ENCODE results near the gene PACRG. TPM values are rescaled to one million over a fixed set of nuclear protein-coding genes. Genes with fewer than 3 reads are reported as not detected.

The PACRG gene
- total RNA-seq, 1 experiment from 2014 or later, result 0.44 TPM

DNA sequence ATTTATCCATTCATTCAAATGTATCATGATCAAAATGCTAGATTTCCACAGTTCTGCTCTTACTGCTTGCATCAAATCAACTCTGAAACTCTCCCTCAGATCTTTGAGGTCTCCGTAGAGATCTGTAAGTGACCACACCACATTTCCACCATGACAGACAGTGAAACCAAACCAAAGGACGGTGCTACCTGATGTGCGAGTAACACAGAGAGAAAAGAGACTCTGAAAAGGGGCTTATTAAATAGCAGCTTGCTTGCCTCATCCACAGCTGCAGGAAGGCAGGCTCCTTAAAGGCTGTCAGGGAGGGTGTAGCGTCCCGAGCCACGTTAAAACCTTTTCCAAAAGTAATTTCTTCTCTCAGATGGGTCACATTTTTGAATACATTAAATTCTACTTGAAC, 335.8 kb downstream of the PACRG start (continued):
- no peak for TF ChIP-seq FOXP1 (CRISPR knock-in tag; IDR thresholded peaks at IDR 0.05; ENCODE audit: borderline replicate concordance)
- TF ChIP-seq, protein P1, sequence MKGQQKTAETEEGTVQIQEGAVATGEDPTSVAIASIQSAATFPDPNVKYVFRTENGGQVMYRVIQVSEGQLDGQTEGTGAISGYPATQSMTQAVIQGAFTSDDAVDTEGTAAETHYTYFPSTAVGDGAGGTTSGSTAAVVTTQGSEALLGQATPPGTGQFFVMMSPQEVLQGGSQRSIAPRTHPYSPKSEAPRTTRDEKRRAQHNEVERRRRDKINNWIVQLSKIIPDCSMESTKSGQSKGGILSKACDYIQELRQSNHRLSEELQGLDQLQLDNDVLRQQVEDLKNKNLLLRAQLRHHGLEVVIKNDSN (CRISPR knock-in tag; IDR thresholded peaks at IDR 0.05), result no peak

DNA sequence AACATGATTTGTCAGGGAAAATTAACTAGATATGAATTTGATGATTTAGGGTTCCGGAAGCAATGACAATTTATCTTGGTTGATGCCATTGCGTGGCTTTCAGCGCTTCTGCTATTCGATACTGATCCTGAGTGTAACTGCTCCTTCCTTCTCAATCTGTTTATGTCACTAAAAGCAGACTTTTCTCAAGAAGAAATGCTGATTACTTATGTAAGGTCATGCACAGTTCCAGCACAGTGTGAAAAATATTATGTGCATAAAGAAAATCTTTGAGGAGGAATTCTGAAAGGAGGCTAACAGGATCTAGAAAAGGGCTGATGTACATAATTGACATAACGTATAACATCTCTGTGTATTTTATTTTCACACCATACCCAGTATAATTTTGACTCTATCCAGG, 336.6 kb downstream of the PACRG start:
- ATAC-seq (no peak), DNase-seq (ENCODE audit: low spot score) (no peak)
- peaks cover 8% of the 10 kb centered on the region for H3K4me1 Mint-ChIP-seq
- H3K9me3 Mint-ChIP-seq, result no peaks in the 10 kb centered on the region; the same call in 1 of the 2 replicates
- TF ChIP-seq, protein P2, sequence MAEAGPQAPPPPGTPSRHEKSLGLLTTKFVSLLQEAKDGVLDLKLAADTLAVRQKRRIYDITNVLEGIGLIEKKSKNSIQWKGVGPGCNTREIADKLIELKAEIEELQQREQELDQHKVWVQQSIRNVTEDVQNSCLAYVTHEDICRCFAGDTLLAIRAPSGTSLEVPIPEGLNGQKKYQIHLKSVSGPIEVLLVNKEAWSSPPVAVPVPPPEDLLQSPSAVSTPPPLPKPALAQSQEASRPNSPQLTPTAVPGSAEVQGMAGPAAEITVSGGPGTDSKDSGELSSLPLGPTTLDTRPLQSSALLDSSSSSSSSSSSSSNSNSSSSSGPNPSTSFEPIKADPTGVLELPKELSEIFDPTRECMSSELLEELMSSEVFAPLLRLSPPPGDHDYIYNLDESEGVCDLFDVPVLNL (CRISPR knock-in tag; IDR thresholded peaks at IDR 0.05; ENCODE audit: borderline replicate concordance, low read depth), result no peak
- TF ChIP-seq, protein P3, sequence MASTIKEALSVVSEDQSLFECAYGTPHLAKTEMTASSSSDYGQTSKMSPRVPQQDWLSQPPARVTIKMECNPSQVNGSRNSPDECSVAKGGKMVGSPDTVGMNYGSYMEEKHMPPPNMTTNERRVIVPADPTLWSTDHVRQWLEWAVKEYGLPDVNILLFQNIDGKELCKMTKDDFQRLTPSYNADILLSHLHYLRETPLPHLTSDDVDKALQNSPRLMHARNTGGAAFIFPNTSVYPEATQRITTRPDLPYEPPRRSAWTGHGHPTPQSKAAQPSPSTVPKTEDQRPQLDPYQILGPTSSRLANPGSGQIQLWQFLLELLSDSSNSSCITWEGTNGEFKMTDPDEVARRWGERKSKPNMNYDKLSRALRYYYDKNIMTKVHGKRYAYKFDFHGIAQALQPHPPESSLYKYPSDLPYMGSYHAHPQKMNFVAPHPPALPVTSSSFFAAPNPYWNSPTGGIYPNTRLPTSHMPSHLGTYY (CRISPR knock-in tag; IDR thresholded peaks at IDR 0.05), result no peak
- no peak for TF ChIP-seq ETV6 (CRISPR knock-in tag; IDR thresholded peaks at IDR 0.05)
- no peak for TF ChIP-seq MYBL2 (CRISPR knock-in tag; IDR thresholded peaks at IDR 0.05)
- TF ChIP-seq TP53 (CRISPR knock-in tag; IDR thresholded peaks at IDR 0.05), result no peak
- TF ChIP-seq ELF4 (CRISPR knock-in tag; IDR thresholded peaks at IDR 0.05; ENCODE audit: low read depth), result no peak
- no peak for TF ChIP-seq ESRRA (CRISPR knock-in tag; IDR thresholded peaks at IDR 0.05; ENCODE audit: borderline replicate concordance)
- no peak for TF ChIP-seq ZBTB21 (CRISPR knock-in tag; IDR thresholded peaks at IDR 0.05; ENCODE audit: borderline replicate concordance)
- TF ChIP-seq, protein P4, sequence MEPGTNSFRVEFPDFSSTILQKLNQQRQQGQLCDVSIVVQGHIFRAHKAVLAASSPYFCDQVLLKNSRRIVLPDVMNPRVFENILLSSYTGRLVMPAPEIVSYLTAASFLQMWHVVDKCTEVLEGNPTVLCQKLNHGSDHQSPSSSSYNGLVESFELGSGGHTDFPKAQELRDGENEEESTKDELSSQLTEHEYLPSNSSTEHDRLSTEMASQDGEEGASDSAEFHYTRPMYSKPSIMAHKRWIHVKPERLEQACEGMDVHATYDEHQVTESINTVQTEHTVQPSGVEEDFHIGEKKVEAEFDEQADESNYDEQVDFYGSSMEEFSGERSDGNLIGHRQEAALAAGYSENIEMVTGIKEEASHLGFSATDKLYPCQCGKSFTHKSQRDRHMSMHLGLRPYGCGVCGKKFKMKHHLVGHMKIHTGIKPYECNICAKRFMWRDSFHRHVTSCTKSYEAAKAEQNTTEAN (CRISPR knock-in tag; IDR thresholded peaks at IDR 0.05), result no peak
- TF ChIP-seq ZNF416 (CRISPR knock-in tag; IDR thresholded peaks at IDR 0.05), result no peak
- no peak for TF ChIP-seq PRRX2 (CRISPR knock-in tag; IDR thresholded peaks at IDR 0.05)
- TF ChIP-seq, protein P5, sequence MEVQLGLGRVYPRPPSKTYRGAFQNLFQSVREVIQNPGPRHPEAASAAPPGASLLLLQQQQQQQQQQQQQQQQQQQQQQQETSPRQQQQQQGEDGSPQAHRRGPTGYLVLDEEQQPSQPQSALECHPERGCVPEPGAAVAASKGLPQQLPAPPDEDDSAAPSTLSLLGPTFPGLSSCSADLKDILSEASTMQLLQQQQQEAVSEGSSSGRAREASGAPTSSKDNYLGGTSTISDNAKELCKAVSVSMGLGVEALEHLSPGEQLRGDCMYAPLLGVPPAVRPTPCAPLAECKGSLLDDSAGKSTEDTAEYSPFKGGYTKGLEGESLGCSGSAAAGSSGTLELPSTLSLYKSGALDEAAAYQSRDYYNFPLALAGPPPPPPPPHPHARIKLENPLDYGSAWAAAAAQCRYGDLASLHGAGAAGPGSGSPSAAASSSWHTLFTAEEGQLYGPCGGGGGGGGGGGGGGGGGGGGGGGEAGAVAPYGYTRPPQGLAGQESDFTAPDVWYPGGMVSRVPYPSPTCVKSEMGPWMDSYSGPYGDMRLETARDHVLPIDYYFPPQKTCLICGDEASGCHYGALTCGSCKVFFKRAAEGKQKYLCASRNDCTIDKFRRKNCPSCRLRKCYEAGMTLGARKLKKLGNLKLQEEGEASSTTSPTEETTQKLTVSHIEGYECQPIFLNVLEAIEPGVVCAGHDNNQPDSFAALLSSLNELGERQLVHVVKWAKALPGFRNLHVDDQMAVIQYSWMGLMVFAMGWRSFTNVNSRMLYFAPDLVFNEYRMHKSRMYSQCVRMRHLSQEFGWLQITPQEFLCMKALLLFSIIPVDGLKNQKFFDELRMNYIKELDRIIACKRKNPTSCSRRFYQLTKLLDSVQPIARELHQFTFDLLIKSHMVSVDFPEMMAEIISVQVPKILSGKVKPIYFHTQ (CRISPR knock-in tag; IDR thresholded peaks at IDR 0.05), result no peak
- no peaks in the 10 kb centered on the region for H3K27me3 Mint-ChIP-seq (ENCODE audit: low read depth)
- CTCF ChIA-PET, result no interaction called here
- H3K4me3 Mint-ChIP-seq, result no peak overlapping the region
- H3K27ac Mint-ChIP-seq, result no peak overlapping the region
- POLR2A ChIA-PET, result no interaction called here
- no peaks in the 10 kb centered on the region for H3K36me3 Mint-ChIP-seq

DNA sequence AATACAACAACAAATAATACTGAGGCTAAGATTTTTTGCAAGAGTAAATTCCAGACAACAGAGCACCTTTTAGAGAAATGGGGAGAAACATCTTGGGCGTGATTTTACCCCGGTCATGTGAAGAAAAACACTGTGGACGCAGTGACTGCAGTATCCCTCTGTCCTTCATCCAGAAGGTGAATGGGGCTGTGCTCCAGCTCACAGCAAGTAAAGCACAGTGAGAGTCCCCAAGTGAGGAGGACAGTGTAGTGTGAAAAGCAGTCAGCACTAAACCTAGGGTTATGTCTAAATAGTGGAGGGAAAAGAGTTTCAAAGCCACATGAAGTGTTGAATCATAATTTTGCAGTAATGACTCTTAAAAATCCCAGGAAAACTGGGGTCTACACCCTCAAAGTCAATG, 338.4 kb downstream of the PACRG start:
- H3K27me3 Mint-ChIP-seq (ENCODE audit: low read depth), result no peaks in the 10 kb centered on the region
- H3K4me3 Mint-ChIP-seq, result no peak overlapping the region
- DNase-seq (ENCODE audit: low spot score), result no peak
- H3K27ac Mint-ChIP-seq, result no peak overlapping the region
- ATAC-seq, result no peak
- CTCF ChIA-PET, result no interaction called here
- H3K36me3 Mint-ChIP-seq, result no peaks in the 10 kb centered on the region
- peaks cover 8% of the 10 kb centered on the region for H3K4me1 Mint-ChIP-seq
- POLR2A ChIA-PET, result no interaction called here
- no peaks in the 10 kb centered on the region; the same call in 1 of the 2 replicates for H3K9me3 Mint-ChIP-seq
- TF ChIP-seq, protein P6, sequence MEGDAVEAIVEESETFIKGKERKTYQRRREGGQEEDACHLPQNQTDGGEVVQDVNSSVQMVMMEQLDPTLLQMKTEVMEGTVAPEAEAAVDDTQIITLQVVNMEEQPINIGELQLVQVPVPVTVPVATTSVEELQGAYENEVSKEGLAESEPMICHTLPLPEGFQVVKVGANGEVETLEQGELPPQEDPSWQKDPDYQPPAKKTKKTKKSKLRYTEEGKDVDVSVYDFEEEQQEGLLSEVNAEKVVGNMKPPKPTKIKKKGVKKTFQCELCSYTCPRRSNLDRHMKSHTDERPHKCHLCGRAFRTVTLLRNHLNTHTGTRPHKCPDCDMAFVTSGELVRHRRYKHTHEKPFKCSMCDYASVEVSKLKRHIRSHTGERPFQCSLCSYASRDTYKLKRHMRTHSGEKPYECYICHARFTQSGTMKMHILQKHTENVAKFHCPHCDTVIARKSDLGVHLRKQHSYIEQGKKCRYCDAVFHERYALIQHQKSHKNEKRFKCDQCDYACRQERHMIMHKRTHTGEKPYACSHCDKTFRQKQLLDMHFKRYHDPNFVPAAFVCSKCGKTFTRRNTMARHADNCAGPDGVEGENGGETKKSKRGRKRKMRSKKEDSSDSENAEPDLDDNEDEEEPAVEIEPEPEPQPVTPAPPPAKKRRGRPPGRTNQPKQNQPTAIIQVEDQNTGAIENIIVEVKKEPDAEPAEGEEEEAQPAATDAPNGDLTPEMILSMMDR (IDR thresholded peaks at IDR 0.05), result no peak
- TF ChIP-seq, protein P7, sequence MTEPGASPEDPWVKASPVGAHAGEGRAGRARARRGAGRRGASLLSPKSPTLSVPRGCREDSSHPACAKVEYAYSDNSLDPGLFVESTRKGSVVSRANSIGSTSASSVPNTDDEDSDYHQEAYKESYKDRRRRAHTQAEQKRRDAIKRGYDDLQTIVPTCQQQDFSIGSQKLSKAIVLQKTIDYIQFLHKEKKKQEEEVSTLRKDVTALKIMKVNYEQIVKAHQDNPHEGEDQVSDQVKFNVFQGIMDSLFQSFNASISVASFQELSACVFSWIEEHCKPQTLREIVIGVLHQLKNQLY (CRISPR knock-in tag; IDR thresholded peaks at IDR 0.05), result no peak
- TF ChIP-seq, protein P8, sequence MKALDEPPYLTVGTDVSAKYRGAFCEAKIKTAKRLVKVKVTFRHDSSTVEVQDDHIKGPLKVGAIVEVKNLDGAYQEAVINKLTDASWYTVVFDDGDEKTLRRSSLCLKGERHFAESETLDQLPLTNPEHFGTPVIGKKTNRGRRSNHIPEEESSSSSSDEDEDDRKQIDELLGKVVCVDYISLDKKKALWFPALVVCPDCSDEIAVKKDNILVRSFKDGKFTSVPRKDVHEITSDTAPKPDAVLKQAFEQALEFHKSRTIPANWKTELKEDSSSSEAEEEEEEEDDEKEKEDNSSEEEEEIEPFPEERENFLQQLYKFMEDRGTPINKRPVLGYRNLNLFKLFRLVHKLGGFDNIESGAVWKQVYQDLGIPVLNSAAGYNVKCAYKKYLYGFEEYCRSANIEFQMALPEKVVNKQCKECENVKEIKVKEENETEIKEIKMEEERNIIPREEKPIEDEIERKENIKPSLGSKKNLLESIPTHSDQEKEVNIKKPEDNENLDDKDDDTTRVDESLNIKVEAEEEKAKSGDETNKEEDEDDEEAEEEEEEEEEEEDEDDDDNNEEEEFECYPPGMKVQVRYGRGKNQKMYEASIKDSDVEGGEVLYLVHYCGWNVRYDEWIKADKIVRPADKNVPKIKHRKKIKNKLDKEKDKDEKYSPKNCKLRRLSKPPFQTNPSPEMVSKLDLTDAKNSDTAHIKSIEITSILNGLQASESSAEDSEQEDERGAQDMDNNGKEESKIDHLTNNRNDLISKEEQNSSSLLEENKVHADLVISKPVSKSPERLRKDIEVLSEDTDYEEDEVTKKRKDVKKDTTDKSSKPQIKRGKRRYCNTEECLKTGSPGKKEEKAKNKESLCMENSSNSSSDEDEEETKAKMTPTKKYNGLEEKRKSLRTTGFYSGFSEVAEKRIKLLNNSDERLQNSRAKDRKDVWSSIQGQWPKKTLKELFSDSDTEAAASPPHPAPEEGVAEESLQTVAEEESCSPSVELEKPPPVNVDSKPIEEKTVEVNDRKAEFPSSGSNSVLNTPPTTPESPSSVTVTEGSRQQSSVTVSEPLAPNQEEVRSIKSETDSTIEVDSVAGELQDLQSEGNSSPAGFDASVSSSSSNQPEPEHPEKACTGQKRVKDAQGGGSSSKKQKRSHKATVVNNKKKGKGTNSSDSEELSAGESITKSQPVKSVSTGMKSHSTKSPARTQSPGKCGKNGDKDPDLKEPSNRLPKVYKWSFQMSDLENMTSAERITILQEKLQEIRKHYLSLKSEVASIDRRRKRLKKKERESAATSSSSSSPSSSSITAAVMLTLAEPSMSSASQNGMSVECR (CRISPR knock-in tag; IDR thresholded peaks at IDR 0.05; ENCODE audit: borderline replicate concordance), result no peak
- TF ChIP-seq SMAD4 (CRISPR knock-in tag; IDR thresholded peaks at IDR 0.05), result no peak
- TF ChIP-seq, protein P1 (CRISPR knock-in tag; IDR thresholded peaks at IDR 0.05), result no peak
- no peak for TF ChIP-seq ZNF423 (CRISPR knock-in tag; IDR thresholded peaks at IDR 0.05)
